ENCODE data around the gene CTIF.

CTIF gene

DNA sequence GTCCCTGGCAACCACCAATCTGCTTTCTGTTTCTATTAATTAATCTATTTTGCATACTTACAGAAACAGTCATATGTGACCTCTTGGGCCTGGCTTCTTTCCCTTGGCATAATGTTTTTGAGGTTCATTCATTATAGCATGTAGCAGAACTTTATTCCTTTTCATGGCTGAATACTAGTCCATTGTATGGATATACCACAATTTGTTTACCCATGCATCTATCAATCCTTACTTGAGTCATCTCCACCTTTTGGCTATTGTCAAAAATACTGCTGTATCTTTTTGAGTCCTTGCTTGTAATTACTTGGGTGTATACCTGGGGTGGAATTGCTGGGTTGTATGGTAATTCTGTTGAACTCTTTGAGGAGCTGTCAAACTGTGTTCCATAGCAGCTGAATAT, 126.8 kb downstream of the CTIF start:
- no peak overlapping the region for H3K27ac ChIP-seq (ENCODE audit: low read depth, low read length)
- no peaks in the 10 kb centered on the region for H3K79me2 ChIP-seq (ENCODE audit: insufficient read depth, low read length)
- no peak overlapping the region for H2AFZ ChIP-seq (ENCODE audit: low read depth, low read length, severe bottlenecking)
- H3K9me3 ChIP-seq (ENCODE audit: insufficient read depth, low read length), result no peaks in the 10 kb centered on the region
- no peaks in the 10 kb centered on the region for H3F3A ChIP-seq (ENCODE audit: insufficient read depth)
- H3K4me2 ChIP-seq (ENCODE audit: low read depth, low read length, poor library complexity, severe bottlenecking), result no peak overlapping the region
- TF ChIP-seq CTCF (IDR thresholded peaks at IDR 0.05; ENCODE audit: insufficient read depth, low read length, poor library complexity, severe bottlenecking) (no peak), EZH2phosphoT487 (conservative IDR thresholded peaks at IDR 0.05; ENCODE audit: low read length) (no peak)
- H3K27me3 ChIP-seq (ENCODE audit: low read length), result no peaks in the 10 kb centered on the region
- H3K4me3 ChIP-seq (ENCODE audit: insufficient read depth, low read length, poor library complexity, severe bottlenecking), result no peak overlapping the region
- no peaks in the 10 kb centered on the region for H4K20me1 ChIP-seq (ENCODE audit: low read depth, low read length)
- no peaks in the 10 kb centered on the region for H3K9me2 ChIP-seq (replicated peaks; ENCODE audit: insufficient read depth, low read length)
- H3K9ac ChIP-seq (ENCODE audit: low read length), result no peak overlapping the region
- no peaks in the 10 kb centered on the region for H3K36me3 ChIP-seq (ENCODE audit: low read length)

- H3K9me2 ChIP-seq (replicated peaks; ENCODE audit: insufficient read depth, low read length), result no peaks in the 10 kb centered on the region
Measured at GRCh38 chr18:48666613-48667012, 127.8 kb downstream of the CTIF start.

DNA sequence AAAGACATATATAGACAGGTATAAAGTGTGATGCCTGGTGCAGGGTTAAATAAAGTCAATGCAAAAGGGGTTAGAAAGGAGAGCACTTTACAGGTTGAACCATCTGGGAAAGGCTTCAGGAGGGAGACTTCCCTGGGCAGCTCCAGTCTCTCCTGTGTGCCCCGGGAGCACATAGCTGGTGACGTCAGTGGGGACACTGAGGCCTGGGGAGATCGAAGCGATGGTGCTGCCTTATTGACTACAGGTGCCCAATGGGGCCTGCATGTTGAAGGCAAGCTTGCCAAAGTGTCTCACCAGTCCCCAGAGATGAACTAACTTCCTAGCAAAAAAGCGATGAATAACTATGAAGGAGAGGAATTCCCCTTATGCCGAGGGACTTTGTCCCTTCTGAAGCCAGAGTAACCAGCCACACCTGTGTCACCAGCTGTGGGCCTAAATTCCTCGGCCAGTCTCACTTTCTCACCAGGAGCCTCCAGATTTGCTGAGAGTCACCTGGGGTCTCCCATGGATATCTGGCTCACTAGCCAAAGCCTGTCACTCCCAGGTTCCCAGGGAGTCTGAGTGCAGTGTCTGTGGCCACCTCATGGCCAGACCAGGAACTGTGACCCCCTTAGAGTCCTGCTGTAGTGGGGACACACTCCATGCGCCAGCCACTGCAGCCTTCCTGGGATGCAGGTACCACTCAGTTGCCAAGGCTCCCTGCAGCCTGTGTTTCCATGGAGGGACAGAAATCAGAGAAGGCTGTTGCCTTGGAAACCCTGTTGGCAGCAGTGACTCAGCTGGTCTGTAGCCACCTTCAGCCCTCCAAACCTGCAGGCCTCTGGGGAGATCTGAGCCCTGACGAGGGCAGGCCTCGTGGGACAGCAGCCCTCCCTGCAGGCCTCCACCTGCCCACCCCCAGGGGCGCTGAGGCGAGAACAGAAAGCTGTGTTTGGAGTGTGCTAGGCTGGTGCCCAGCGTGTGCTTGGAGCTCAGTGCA, 128.7 kb downstream of the CTIF start:
- H4K20me1 ChIP-seq (ENCODE audit: low read depth, low read length), result no peaks in the 10 kb centered on the region
- no peaks in the 10 kb centered on the region for H3F3A ChIP-seq (ENCODE audit: insufficient read depth)
- H3K9ac ChIP-seq (ENCODE audit: low read length), result no peak overlapping the region
- H3K27ac ChIP-seq (ENCODE audit: low read depth, low read length), result no peak overlapping the region
- no peak overlapping the region for H2AFZ ChIP-seq (ENCODE audit: low read depth, low read length, severe bottlenecking)
- H3K79me2 ChIP-seq (ENCODE audit: insufficient read depth, low read length), result no peaks in the 10 kb centered on the region
- H3K36me3 ChIP-seq (ENCODE audit: low read length), result no peaks in the 10 kb centered on the region
- H3K9me3 ChIP-seq (ENCODE audit: insufficient read depth, low read length), result no peaks in the 10 kb centered on the region
- no peaks in the 10 kb centered on the region for H3K27me3 ChIP-seq (ENCODE audit: low read length)
- H3K4me2 ChIP-seq (ENCODE audit: low read depth, low read length, poor library complexity, severe bottlenecking), result no peak overlapping the region
- no peak overlapping the region for H3K4me3 ChIP-seq (ENCODE audit: insufficient read depth, low read length, poor library complexity, severe bottlenecking)
- TF ChIP-seq CTCF (IDR thresholded peaks at IDR 0.05; ENCODE audit: insufficient read depth, low read length, poor library complexity, severe bottlenecking) (no peak), EZH2phosphoT487 (conservative IDR thresholded peaks at IDR 0.05; ENCODE audit: low read length) (no peak)
- no peaks in the 10 kb centered on the region for H3K9me2 ChIP-seq (replicated peaks; ENCODE audit: insufficient read depth, low read length)

More at GRCh38 chr18:48666613-48667012, 127.8 kb downstream of the CTIF start:
- no peak overlapping the region for H3K27ac ChIP-seq (ENCODE audit: low read depth, low read length)
- no peak overlapping the region for H2AFZ ChIP-seq (ENCODE audit: low read depth, low read length, severe bottlenecking)
- no peaks in the 10 kb centered on the region for H4K20me1 ChIP-seq (ENCODE audit: low read depth, low read length)
- no peak overlapping the region for H3K4me2 ChIP-seq (ENCODE audit: low read depth, low read length, poor library complexity, severe bottlenecking)
- H3K27me3 ChIP-seq (ENCODE audit: low read length), result no peaks in the 10 kb centered on the region
- no peaks in the 10 kb centered on the region for H3K79me2 ChIP-seq (ENCODE audit: insufficient read depth, low read length)
- H3K36me3 ChIP-seq (ENCODE audit: low read length), result no peaks in the 10 kb centered on the region
- H3K9me3 ChIP-seq (ENCODE audit: insufficient read depth, low read length), result no peaks in the 10 kb centered on the region
- no peaks in the 10 kb centered on the region for H3F3A ChIP-seq (ENCODE audit: insufficient read depth)
- TF ChIP-seq CTCF (IDR thresholded peaks at IDR 0.05; ENCODE audit: insufficient read depth, low read length, poor library complexity, severe bottlenecking), result no peak
- no peak overlapping the region for H3K9ac ChIP-seq (ENCODE audit: low read length)
- no peak overlapping the region for H3K4me3 ChIP-seq (ENCODE audit: insufficient read depth, low read length, poor library complexity, severe bottlenecking)
